ENCODE measurements around the gene ELSPBP1.
"Not testable (repeated sequence)": the region's sequence is repeated elsewhere in the genome, so short reads cannot be mapped to it uniquely, and the experiment has no call there.

ELSPBP1 gene

DNA sequence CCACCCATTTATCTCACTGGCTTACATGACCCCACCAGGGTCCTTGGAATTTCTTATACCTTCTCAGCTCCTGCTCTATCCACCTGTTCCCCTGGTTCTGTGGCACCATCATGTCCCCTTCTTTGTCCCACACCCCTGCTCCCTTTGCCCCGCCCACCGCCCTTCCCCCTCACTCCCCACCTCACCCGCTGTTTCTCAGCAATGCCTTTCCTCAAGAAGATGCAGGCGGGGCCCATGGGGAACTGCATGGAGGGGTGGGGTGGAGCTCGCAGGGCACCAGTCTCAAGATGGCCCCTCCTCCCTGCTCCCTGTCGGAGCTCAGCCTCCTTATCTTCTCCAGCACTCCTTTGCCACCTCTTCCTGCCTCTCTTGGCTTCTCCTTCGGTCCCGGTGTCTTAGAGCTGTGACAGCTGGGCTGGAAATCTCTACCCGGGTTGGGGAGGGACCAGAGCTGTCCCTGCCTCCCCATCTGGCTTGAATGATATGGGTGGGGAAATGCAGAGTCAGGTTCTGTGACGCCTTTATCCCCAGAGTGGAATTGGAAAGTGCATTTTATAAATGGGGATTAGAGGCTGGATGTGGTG, 49.3 kb downstream of the ELSPBP1 start, which contains the start of gene CABP5:
Gene CABP5 (minus strand): TSS at position 405 of the 584 bp plus-strand sequence. CDS start 157 bp downstream, at position 248.
- DNase-seq = no peak

DNA sequence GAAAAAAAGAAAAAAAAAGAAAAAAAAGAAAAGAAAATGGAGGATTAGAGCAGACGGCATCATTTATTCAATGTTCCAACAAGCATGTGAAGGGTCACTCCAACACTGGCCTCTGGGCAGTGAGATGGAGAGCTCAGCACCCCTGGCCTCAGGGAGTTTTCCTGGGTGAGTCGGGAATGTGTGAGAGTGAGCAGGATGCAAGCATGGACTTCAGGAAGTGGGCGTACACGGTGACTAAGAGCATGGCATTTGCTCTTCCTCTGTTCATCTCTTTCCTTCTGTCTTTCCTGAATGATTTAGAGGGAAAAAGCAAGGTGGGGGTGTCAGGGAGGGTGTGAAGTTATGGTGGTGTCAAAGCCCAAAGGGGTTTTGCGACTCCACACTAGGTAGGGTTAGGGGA, 50.1 kb downstream of the ELSPBP1 start:
- no peak for DNase-seq

DNA sequence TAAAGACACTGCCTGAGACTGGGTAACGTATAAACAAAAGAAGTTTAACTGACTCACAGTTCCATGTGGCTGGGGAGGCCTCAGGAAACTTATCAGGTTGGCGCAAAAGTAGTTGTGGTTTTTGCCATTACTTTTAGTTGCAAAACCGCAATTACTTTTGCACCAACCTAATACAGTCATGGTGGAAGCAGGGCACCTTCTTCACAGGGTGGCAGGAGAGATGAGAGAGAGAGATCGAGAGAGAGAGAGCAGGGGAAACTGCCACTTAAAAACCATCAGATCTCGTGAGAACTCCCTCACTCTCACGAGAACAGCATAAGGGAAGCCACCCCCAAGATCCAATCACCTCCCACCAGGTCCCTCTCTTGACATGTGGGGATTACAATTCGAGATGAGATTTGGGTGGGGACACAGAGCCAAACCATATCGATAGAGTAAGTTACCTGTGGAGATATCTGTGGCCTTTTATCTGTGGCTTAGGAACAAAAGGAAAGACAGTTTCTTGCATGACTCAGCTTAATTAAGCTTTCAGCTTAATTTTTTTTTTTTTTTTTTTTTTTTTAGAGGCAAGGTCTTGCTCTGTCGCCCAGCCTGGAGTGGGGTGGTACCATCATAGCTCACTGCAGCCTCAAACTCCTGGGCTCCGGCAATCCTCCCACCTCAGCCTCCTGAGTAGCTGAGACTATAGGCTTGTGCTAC, 57.1 kb downstream of the ELSPBP1 start:
- no peak for DNase-seq

DNA sequence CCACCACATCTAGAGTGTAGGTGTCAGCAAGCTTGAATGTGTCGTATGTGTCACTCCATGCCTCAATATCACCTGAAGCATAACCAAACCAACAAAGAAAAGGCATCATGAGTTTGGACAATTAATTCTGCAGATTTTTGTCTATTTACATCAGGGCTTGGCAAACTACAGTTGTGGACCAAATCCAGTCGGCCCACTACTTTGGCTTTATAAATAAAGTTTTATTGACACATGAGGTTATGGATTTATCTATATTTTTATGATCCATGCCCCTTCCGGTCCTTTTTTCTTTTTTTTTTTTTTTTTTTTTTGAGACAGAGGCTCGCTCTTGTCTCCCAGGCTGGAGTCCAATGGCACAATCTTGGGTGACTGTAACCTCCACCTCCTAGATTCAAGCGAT, 58.6 kb downstream of the ELSPBP1 start:
- no peak for DNase-seq

DNA sequence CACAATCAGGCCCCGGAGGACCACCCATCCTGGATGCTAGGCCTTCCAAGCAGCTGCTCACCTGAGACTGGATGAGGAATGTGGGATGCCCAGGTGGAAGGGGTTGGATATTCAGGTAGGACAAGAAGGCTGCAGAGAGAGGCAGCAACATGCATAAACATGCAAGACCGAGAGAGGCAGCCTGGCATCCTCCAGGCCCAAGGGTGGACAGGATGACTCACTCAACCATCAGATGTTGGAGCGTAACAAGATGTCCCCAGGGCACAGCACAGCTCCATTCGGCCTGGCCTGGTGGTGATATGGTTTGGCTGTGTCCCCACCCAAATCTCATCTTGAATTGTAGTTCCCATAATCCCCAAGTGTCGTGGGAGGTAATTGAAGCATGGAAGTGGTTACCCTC, 59.4 kb downstream of the ELSPBP1 start:
- DNase-seq = no peak

DNA sequence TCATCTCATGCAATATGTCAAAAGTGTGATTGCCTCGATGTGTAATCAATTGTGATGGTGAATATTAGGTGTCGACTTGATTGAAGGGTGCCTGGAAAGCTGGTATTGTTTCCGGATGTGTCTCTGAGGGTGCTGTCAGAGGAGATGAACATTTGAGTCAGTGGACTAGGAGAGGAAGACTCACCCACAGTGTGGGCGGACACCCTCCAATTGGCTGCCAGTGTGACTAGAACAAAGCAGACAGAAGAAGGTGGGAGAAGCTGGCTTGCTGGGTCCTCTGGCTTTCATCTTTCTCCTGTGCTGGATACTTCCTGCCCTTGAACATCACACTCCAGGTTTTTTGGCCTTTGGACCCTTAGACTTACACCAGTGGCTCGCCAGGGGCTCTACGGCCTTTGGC, 64.9 kb downstream of the ELSPBP1 start:
- peak; percentile 22 to 27 for DNase-seq

DNA sequence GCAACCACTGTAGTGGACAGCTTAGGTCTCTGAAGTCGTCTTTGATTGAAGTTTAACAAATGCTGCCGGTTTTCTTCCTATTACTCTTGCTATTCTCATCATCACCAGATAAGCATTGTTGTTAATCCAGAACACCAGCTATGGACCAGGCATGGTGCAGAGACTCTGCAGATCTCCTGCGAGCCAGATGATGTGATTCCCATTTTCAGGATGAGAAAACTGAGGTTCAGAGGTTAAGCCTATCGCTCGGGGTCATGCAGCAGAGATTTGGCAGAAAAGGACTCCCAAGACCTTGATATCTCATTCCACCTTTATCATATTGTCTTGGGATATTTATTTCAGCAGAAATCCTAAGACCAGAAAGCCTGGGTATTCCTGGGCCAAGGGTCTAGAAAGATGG, 65.9 kb downstream of the ELSPBP1 start:
- no peak for DNase-seq

DNA sequence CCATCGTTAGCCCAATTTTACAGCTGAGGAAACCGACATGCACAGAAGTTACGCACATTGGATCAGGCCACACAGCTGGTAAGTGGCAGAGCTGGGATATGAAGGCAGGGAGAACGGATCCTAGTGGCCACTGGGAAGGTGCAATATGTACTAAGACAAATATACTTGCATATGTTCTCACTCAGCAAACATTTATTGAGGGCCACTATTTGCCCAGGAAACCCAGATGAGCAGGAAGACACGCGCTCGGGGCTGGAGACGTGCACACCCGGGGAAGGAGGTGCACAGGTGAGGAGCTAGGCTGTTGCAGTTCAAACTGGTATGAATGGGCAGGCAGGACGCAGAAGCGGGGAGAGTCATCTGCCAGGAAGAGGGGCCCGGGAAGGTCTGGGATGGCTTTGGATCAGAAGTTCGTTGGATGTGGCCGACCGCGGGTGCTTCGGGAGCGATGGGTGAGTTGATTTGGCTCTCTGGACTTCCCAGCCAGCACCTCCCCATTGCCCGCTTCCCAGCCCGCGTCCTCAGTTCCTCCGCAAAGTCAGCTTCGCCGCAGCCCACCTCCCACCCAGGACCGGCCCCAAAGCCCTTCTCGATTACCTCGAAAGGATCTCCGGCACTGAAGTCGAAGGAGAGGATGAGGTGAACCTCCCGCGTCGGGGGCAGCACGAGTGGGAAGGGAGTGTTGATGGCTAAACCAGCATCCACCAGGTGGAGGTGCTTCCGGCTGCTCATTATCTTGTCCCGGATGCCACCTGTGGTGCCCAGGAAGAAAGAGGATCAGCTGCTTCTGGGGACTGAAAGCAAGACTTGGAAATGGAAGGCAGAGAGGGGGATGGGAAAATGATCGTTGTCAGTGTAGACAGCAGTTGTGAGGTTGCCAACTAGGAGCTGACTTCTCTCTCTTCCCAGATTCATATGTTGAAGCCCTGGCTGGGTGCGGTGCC, 67.2 kb downstream of the ELSPBP1 start:
- no peak for DNase-seq

DNA sequence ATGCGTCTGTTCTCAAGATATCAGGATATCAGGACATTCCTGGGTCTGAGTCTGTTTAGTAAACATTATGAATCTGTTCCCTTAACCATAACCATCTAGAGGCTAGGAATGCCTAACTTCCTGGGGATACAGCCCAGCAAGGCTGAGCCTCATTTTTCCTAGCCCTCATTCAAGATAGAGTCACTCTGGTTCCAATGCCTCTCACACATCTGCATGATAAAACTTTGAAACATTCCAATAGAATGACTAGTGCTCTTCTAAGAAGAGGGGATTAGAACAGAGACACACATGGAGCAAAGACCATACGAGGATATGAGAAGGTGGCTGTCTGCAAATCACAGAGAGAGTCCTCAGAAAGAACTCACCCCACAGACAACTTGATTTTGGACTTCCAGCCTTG, 70.1 kb downstream of the ELSPBP1 start:
- DNase-seq = no peak

DNA sequence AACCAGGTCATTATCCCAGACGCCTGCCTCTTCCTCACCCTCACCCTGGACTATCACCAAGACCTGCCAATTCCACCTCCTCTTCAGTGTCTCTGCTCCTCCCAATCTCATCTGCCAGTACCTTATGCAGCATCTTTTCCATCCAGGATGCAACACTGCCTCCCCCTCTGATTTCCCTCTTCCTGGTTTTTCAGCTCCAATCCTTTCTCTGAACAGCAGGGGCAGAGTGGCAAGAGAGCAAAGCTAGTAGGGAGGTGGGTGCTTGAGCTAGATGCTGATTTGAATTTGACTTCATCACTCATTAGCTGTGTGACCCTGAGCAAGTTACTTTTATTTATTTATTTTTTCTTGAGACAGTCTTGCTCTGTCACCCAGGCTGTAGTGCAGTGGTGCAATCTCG, 75.0 kb downstream of the ELSPBP1 start:
- DNase-seq = no peak

DNA sequence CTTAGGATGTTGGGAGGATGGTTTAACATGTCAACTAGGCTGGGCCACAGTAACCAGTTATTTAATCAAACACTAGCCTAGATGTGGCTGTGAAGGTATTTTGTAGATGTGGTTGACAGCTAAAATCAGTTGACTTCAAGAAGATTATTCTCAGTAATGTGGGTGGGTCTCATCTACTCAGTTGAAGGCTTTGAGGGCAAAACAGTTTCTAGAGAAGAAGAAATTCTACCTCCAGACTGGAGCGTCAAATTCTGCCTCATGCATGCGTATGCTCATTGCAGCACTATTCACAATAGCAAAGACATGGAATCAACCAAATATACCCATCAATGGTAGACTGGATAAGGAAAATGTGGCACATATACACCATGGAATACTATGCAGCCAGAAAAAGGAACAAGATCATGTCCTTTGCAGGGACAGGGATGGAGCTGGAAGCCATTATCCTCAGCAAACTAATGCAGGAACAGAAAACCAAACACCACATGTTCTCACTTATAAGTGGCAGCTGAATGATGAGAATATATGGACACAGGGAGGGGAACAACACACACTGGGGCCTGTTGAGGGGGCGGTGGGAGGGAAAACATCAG, 75.8 kb downstream of the ELSPBP1 start:
- DNase-seq = not testable (repeated sequence)
